Right lobe of liver (tissue), 4 donors: Measurements from ENCODE around the gene CFAP251.

Source experiments
- POLR2A ChIP-seq: fragments of 450-650 bp; IDR thresholded peaks from one replicate; pipeline ENCODE4 v1.6.1; 2017; ENCODE audit warnings: antibody characterized with exemption, mild to moderate bottlenecking
- TF ChIP-seq, protein P1 (sequence below), 4 donors: fragments of 200-600 bp in 3 of 4; fragments of 450-650 bp in 1 of 4; IDR thresholded peaks; one replicate each; pipeline versions ENCODE4 v1.5.1 to v1.8.0; 2016 to 2022; ENCODE audit warnings: antibody characterized with exemption in 4 of 4, mild to moderate bottlenecking in 2 of 4
- donor health status: DM: no; HTN: no; CAD: no.
- donor health status: DM: no; HTN: no; CAD: no.
- donor health status: DM: no; HTN: yes; CAD: no.

DNA sequence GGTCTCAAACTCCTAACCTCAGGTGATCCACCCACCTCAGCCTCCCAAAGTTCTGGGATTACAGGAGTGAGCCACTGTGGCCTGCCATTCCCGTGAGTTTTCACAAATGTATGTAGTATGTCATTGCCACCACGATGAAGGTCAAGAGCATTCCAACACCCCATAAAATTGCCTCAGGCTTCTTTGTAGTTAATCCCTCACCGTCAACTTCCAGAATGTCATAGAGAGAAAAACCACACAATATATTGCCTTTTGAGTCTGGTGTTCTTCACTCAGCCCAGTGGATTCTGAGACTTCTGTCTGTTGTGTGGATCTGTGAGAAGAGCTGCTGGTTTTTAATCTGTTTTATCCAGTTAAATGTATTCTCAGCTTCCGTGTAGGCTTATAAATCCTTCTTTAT lies 12.6 kb upstream of the CFAP251 start:
- TF ChIP-seq, protein P1, sequence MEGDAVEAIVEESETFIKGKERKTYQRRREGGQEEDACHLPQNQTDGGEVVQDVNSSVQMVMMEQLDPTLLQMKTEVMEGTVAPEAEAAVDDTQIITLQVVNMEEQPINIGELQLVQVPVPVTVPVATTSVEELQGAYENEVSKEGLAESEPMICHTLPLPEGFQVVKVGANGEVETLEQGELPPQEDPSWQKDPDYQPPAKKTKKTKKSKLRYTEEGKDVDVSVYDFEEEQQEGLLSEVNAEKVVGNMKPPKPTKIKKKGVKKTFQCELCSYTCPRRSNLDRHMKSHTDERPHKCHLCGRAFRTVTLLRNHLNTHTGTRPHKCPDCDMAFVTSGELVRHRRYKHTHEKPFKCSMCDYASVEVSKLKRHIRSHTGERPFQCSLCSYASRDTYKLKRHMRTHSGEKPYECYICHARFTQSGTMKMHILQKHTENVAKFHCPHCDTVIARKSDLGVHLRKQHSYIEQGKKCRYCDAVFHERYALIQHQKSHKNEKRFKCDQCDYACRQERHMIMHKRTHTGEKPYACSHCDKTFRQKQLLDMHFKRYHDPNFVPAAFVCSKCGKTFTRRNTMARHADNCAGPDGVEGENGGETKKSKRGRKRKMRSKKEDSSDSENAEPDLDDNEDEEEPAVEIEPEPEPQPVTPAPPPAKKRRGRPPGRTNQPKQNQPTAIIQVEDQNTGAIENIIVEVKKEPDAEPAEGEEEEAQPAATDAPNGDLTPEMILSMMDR (IDR thresholded peaks at IDR 0.05), result no peak
- no peak for TF ChIP-seq POLR2A
